ENCODE results near the gene ZHX3. TPM values are rescaled to one million over a fixed set of nuclear protein-coding genes. Genes with fewer than 3 reads are reported as not detected.

Gene ZHX3
- total and polyA plus RNA-seq, 2 of the 13 experiments (the other 11 are each of a cell fraction or from before 2014, with no cell fraction given): 8.4 to 11.7 TPM

DNA sequence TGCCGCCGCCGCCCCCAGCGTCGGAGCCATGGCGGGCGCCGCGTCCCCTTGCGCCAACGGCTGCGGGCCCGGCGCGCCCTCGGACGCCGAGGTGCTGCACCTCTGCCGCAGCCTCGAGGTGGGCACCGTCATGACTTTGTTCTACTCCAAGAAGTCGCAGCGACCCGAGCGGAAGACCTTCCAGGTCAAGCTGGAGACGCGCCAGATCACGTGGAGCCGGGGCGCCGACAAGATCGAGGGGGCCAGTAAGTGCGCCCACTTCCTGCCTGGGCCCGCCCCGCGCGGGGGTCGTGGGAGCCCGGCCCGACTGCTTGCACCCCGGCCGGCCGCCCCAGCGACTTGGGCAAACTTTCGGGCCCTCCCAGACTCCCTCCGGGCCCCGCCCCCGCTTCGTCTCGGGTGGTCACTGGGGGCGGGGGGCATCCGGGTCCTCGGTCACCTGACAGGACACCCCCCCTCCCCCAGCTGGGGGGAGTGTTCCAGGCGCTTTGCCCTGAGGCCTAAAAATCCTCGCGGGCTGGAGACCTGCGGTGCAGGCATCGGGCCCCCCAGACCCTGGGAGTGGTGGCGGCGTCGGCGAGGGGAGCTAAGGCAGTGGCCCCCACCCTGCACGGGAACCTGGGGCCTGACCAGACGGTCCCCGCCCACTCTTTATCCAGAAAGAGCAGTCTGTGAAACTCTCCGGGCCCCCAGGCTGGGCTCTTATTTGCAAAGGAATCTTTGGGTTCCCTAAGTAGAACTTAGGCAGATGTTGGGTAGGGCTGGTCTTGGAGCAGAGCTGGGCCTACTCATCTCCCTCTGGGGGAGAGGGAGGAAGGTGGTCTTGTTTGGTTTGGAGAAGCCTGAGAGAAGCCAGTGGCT lies 179.7 kb downstream of the ZHX3 start (continued):
- TF ChIP-seq ZNF800 (CRISPR knock-in tag; IDR thresholded peaks at IDR 0.05) (no peak), ZNF773 (CRISPR knock-in tag; IDR thresholded peaks at IDR 0.05; ENCODE audit: borderline replicate concordance) (0 out of 2 replicates have a peak, but pooled peaks have one; percentile 1), HHEX (CRISPR knock-in tag; IDR thresholded peaks at IDR 0.05) (no peak), HIC2 (CRISPR knock-in tag; IDR thresholded peaks at IDR 0.05; ENCODE audit: low read depth) (no peak), ZNF879 (CRISPR knock-in tag; IDR thresholded peaks at IDR 0.05) (peak; percentile 77), ZNF589 (CRISPR knock-in tag; conservative IDR thresholded peaks at IDR 0.05) (0 out of 2 replicates have a peak, but pooled peaks have one; percentile 18), MYC (CRISPR knock-in tag; IDR thresholded peaks at IDR 0.05; ENCODE audit: borderline replicate concordance) (peak; percentile 74; the same call in 1 of the 2 replicates), TP53 (CRISPR knock-in tag; conservative IDR thresholded peaks at IDR 0.05) (no peak), ZFP91 (CRISPR knock-in tag; IDR thresholded peaks at IDR 0.05; ENCODE audit: borderline replicate concordance) (peak; percentile 81; the same call in 1 of the 2 replicates), RAD51 (IDR thresholded peaks at IDR 0.05; ENCODE audit: borderline replicate concordance) (no peak), HNRNPK (IDR thresholded peaks at IDR 0.05; ENCODE audit: low read depth, low read length, poor library complexity, severe bottlenecking) (peak; percentile 71), GRHL1 (CRISPR knock-in tag; conservative IDR thresholded peaks at IDR 0.05) (no peak), ZNF432 (CRISPR knock-in tag; IDR thresholded peaks at IDR 0.05; ENCODE audit: borderline replicate concordance) (no peak), ZNF577 (CRISPR knock-in tag; IDR thresholded peaks at IDR 0.05; ENCODE audit: borderline replicate concordance, low read depth) (no peak), JUNB (CRISPR knock-in tag; IDR thresholded peaks at IDR 0.05; ENCODE audit: borderline replicate concordance) (no peak)
- TF ChIP-seq, protein P1, sequence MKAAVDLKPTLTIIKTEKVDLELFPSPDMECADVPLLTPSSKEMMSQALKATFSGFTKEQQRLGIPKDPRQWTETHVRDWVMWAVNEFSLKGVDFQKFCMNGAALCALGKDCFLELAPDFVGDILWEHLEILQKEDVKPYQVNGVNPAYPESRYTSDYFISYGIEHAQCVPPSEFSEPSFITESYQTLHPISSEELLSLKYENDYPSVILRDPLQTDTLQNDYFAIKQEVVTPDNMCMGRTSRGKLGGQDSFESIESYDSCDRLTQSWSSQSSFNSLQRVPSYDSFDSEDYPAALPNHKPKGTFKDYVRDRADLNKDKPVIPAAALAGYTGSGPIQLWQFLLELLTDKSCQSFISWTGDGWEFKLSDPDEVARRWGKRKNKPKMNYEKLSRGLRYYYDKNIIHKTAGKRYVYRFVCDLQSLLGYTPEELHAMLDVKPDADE (CRISPR knock-in tag; IDR thresholded peaks at IDR 0.05): no peak
- TF ChIP-seq, protein P2, sequence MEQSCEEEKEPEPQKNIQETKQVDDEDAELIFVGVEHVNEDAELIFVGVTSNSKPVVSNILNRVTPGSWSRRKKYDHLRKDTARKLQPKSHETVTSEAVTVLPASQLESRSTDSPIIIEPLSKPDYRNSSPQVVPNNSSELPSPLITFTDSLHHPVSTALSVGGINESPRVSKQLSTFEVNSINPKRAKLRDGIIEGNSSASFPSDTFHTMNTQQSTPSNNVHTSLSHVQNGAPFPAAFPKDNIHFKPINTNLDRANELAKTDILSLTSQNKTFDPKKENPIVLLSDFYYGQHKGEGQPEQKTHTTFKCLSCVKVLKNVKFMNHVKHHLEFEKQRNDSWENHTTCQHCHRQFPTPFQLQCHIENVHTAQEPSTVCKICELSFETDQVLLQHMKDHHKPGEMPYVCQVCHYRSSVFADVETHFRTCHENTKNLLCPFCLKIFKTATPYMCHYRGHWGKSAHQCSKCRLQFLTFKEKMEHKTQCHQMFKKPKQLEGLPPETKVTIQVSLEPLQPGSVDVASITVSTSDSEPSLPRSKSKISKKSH (CRISPR knock-in tag; IDR thresholded peaks at IDR 0.05; ENCODE audit: borderline replicate concordance): peak; percentile 64; the same call in 1 of the 2 replicates
